ENCODE measurements around the gene NKAIN2.

NKAIN2 gene

DNA sequence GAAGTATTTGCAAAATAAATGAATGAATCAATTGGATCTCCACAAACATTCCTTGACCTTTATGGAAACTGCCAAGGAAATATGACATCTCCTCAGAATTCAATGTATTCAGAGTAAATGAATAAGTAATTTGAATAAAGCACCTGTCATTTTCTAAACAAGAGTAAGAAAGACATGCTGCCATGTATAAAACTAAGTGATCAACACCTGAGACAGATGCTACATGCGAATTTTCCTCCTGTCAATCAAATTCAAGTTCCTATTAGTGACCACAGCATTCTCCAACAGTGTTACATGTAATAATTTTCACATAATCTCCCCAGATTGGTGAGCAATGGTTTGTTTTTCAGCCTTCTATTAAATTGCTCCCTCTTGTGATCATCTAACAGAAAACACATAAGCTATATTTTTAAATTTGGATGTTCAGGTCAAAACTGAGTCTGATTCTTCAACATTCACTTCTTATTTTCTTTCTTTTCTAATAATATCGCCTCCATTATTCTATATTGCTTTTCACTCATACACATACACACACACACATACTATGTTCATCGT lies 995.4 kb downstream of the NKAIN2 start:
- DNase-seq = no peak

DNA sequence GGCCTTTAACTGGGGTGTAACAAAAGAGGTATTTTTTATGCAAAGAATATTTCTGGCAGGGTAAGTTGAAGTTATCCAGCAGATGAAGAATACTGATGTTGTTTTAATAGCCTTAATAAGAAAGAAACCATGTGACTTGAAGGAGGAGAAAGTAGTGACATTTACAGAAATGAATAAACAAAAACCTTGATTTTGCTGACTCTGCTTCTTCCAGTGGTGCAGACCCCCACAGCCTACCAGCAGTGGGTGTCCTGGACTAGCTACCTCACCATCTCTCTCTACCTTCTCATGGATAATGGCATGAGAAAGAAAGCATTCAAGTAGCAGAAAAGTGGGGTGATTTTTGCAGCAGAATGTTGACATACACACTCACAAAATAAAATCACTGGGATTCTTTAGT lies 996.0 kb downstream of the NKAIN2 start:
- no peak for DNase-seq

DNA sequence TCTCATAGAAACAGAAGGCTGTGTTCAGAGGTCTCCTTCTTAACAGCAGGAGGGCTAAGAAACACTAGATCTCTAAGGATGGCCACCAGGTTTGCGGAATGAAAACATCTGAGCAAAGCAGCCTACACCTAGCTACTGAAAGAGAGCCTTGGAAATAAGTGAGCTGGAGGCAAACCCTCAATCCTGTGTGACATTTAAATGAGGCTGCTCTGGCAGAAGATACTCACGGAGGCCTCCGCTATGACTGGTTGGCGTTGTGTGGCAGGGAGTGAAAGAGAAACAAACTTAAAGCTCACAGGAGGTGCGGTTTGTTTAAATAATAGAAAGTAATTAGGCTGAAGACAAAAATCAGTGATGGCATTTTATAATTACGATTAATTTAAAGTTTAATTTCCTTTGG lies 996.6 kb downstream of the NKAIN2 start:
- no peak for DNase-seq

DNA sequence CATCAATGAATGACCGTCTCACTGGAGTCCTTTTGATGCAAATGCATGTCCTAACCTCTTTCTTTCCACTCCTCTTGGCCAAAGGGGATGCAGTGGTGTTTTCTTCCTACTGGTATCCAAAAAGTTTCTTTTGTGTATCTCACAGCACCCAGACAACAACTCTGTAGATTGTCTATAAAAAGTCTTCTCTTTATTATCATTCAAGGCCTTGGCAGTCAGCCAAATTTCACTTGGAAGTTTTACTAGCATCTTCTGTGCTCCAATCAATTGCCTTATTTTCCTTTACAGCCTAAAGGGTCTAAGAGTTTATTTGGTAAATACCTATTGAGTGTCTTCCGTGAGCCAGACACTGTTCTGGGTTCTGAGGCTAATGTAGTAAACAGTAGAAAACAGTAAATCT lies 1008.4 kb downstream of the NKAIN2 start:
- DNase-seq = no peak

DNA sequence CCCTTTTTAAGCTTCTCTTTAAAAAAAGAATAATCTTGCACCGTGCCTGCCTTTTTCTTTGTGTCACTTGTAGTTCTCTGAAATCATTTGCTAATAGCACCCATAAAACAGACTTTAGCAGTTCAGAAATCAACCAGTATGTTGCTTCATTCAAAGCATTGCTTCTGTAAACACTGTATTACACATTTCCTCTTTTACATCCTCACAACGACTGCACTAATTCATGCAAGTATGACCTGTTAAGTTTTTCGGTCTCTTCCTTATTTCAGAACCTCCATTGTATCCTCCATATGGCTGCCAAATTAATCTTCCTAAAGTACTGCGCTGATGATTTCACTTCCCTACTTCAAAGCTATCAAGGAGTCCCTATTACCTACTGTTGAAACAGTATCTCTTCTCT lies 1015.7 kb downstream of the NKAIN2 start:
- no peak for DNase-seq

DNA sequence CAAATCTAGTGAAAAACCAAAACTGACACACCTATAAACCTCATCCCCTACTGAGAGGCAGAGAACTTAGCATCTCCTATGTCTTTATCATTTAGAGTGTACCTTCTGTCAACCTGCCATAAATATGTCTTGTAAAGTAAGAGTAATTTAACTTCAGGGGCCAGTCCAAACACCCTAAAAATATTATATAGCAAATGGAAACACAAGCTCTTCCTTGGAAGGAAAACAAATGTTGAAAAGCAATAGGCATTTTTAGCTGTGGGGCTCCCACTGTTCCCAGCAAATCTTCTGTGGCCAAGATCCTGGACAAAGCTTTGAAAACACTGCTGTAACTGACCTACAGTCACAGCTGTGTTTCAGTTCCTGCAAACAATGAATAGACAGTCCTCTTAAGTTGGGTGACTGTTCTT lies 1018.5 kb downstream of the NKAIN2 start:
- no peak for DNase-seq

DNA sequence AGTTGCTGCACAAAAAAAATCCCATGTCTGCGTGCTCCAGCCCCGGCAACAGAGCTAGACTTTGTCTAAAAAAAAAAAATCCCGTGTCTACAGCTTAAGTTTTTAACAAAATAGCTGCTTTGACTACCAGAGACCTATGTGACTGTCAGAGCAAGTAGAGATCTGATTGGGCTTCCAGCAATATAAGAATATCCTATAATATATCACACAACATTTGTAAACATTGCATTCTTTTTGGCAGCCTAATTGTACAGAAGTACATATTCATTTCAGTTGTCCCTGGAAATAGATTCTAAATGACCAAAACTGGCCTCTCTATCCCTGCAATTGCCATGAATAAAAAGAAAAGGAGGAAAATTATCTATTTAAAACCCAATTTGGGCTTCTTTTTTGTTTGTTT lies 1019.1 kb downstream of the NKAIN2 start:
- no peak for DNase-seq

DNA sequence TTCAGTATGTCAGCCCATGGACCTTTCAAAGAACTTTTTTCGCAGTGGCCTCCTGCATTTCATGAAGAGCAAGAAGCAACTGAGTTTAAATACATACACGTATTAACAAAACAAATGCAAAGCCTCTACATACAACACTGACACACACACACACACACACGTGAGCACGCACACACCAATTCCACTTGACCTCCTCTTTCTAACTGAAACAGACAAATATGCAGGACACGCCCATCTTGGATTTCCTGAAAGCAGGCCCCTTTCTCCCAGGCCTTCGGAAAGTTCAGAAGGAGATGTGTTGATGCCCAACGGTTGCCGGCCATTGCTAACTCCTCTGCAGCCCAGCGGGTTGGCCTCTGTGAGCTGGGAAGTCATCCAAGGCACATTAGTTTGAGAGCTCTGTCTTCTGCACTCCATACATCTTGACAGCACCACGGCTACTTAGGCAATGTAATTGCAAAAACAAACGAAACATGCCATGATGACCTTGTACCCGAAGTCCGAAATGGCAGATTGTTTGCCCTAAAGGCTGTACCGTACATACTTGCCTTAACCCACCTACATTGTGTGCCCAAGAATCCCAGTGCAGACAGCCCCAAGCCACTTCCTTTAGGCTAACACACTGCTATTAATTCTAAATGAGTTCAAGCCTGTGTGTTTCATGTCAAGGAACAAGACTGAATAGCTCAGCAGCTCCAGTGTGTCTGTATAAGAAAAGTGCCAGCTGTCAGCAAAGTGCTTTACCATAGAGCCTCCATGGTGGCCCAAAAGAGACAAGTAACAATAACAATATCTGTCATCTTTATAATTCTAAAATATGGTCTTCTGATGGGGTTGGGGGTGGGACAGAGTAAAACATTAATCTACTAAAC lies 1019.8 kb downstream of the NKAIN2 start:
- no peak for DNase-seq

DNA sequence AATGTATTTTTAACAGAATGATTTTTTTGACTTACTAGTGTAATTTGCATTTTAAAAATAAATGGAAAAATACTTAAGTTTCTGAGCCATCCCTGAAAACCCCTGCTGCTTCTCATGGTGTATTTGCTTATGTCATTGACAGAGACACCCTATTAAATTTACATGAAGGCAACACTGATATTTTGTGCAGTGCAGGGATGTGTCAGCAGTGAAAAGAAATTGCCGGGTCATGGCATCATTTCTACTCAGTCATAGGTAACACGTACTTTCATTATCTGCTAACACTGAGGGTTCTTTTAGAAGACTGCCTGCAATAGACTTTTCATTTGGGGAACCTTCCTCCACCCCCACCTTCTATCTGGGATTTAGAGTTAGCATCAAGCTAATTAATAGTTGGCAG lies 1021.9 kb downstream of the NKAIN2 start:
- DNase-seq = no peak

DNA sequence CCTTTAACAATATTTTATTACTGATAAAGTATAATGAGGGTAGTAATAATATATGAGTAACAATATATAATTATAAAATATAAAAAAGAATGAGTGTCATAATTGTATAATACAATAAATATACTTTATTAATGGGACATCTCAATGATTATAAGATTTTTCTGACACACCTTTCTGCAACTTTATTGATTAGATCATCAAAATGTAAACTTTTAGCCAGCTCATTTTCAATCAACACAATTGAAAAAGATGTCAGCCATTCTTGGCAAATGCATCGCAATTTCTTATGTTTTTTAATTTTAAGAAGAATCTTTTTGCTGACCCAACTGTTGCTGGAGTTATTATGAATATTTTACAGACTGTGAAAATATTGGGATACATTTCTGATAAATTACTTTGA lies 1026.2 kb downstream of the NKAIN2 start:
- no peak for DNase-seq

DNA sequence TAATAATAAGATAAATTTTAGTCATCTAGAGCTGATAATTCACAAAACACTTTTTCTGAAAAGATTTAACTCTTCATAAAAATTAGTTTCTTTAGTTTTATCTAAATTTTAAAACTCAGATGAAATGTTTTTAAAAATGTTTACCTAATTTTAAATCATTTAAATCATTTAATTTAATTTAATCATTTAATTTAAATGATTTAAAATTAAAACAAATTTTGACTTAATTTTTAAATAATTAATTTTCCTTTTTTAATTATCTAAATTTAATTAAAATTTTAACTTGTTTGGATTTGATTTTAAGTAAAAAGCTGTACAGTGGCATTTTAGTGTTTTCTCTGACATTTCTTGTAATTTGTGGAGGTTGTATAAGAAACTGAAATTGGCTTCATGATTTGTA lies 1026.8 kb downstream of the NKAIN2 start:
- no peak for DNase-seq

DNA sequence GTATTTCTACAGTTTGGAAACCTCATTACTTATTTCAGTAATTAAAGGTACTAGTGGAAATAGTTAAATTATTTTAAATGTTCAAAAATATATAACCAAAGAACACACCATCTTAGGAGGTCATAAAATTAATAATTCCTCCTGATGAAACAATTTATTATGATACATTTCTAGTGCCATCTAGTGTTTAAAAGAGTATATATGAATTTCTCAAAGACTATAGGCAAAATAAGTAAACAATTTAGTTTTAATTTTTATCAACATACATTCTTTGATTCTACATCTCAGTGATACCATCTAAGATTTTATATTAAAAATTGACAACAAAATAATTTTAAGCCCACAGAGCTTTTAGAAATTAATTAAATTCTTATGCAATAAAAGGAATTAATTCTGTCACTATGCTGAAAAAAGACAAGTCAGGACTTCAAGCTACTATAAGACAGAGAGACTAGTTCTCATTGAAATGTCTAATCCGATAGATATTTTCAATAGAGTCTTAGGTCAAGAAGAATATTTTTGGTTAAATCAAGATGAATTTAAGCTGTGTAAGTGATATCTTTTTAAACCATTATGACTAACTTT lies 1050.8 kb downstream of the NKAIN2 start:
- no peak for DNase-seq

DNA sequence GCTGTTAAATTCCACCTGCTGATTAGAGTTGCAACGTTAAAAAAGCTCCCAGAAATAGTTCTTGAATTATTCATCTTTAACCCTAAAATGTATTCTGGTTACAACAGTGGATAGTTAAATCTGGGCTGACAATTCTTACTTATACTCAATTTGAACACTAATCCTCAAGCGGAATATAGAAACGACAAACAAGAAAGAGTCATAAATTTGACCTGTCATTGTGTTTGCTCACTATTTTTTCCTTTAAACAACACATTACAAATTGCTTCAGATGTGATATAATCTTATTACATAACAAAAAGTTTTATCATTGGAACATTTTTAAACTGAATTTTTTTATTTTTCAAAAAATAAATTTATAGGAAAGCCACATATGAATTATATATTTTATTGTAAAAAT lies 1054.1 kb downstream of the NKAIN2 start:
- DNase-seq = no peak

DNA sequence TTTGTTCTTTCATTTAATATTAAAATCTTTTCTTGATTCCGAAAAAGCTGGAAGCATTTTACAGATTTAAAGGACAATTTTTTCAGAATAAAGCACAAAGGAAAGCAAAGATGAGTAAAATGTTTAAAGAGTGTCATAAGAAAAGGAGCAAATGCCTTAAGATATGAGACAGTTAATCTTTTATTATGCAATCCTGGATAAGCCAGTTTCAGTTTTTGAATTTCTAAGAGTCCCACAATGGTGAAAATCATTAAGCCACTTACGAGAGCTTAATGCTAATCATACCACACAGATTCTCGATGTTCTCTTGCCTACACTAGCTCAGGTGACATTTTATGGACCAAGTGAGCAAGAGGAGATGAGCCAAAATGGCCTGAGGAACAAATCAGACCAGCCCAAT lies 1054.9 kb downstream of the NKAIN2 start:
- DNase-seq = no peak

DNA sequence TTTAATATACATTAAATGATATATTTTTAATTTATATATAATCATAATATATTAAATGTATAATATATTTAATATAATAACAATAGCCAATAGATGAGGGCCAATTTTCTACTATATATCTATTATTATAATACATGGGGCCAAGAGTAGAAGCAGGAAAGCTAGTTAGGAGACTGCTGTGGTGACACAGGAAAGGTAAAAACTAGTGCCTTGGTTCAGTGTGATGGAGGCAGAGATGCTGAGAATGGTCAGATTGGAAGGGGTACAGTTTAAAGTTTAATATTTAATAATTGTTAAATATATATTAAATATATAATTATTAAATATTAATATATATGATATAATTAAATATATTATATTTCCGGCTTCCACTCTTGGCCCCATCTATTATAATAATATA lies 1055.7 kb downstream of the NKAIN2 start:
- no peak for DNase-seq

DNA sequence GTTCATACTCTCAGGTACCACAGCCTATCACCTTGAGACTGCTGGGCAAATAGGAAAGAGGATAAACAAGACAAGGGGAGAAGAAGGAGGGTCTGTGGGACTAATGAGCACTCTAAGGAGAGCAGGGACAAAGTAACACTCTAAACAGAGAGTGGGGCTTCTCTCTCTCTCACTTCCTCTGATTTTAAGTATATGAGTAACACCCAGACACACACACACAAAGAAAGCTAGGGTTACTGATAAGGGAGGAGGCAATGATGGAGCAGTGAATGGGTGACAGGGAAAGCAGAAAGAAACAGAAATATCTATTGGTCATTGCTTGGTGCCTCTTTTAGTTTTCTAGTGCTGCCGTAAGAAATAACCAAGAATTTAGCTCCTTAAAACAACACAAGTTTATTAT lies 1062.4 kb downstream of the NKAIN2 start:
- no peak for DNase-seq

DNA sequence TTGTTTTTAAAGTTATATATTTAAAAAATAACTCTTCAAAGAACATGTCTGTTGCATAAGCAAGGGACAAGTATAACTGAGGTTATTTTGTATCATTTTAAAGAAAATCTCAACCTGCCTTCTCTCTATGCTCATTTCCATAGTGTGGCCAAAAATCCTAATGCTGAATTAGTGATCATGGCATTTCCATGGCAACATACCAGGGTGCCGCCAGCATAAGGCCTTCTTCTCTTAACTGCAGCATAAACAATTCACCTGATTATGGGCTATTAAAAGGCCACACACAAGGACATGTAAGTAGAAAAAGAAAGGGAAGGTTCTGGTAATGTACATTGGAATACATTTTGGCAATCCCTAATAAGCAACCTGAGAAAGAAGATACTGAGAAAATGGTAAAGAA lies 1063.5 kb downstream of the NKAIN2 start:
- no peak for DNase-seq

DNA sequence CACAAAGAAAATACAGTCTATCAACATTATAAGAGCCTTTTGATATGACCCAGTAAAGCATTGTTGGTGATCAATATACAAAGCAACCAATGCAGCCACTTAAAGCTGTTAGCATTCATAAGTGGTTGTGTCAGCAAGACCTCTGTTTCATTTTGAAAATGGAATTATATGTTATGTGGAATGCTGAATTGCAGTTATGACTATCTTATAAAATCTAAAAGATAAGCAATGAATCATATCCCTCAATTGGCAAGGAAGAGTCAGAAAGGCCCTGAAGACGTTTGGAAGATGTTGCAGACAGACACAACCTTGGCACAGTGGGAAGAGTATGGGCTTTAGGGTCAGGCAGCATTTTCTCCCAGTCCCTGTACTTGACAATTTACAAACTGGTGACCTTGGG lies 1064.8 kb downstream of the NKAIN2 start:
- DNase-seq = no peak

DNA sequence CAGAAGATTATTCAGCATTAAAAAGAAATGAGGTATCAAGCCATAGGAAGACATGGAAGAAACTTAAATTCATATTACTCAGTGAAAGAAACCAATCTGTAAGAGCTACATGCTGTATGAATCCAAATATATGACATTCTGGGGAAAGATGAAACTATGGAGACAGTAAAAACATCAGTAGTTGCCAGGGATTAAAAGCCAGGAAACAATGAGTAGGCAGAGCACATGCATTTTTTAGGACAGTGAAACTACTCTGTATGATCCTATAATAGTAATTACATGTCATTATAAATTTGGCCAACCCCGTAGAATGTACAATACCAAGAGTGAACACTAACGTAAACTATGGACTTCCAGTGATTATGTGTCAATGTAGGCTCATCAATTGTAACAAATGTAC lies 1065.8 kb downstream of the NKAIN2 start:
- no peak for DNase-seq

DNA sequence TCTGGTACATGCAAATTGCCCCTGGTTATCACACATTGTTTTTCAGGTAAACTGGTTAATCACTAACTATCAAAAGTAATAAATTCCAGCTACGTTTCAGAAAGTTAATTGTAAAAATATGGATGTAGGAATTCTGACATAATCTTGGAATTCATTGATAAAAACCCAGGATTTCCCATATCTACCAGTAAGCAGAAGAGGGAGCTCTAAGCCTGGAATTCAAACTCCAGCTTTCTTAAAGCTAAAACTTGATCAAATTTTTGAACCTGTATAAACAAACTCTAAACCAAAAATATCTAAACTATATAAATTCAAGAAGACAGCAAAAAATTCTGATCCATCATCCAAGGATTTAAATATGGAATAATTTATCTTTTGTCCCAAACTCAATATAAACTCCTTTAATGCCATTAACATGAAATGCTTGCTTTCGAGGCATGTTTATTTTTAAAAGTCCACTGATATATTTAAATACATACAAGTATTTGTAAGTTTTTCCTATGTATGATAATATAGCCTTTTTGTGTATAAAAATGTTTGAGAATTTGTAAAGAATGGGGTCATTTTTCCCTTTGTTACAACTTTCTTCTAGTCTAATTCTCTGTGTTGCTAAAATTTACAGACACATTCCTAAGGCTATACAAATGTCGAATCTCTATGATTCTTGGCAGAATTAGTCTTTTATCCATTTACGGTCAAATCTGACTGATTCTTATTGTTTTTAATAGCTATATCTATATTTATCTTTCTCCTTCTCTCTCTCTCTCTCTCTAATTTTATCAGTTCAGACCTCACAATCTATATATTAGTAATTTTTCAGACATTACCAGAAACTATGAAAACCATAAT lies 1067.2 kb downstream of the NKAIN2 start:
- no peak for DNase-seq

DNA sequence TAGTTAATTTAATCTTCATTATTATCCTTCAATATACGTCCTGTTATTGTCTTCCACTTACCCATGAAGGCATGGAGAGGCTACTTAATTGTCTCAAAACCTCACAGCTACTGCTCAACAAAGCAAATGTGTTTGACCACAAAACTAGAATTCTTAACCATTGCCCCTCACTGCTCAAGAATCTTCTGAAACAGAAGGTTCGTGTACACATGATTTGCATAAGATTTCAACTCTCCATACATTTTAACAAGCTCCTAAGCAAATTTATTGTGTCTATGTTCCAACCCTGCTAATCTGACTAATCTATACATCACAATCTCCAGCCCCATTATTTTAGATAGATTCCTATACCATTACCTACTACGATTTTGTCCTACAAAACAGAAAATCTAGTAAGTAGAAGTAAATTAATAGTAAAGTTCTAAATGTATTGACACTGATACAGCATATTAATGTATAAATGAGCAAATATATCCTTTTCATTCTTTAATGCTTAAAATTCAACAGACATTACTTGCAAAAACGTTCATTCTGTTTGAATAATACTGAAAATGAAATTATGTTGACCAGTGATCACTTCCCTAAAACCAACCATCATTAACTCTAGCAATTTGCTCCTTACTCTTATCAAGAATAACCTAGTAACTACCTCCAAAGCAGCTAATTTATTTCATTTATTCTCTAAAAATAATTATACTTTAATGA lies 1068.8 kb downstream of the NKAIN2 start:
- no peak for DNase-seq

DNA sequence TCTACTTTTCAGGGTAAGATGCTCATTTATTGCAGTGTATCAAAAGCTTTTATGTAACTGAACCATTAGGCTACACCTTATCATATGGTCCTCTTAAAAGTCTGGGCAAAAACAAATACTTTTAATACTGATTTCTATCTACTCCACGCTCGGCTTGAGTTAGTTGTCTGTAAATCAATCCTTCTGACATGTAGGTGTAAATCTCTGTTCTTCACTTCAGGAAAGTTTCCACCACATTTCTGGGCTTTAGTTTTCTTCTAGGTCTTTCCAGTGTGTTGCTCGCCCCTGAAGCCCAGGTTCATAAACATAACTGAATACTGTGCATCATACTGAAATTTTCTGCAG lies 1069.4 kb downstream of the NKAIN2 start:
- DNase-seq = no peak

Data from nucleus accumbens (tissue), 56 donors.